ENCODE measurements around the gene SENP5. TPM values are rescaled to one million over a fixed set of nuclear protein-coding genes. Genes with fewer than 3 reads are reported as not detected.

The SENP5 gene
- total and polyA plus RNA-seq, 2 of the 8 experiments (the other 6 are each of a cell fraction or from before 2014, with no cell fraction given) = 6.7 to 27.3 TPM

- no peak for TF ChIP-seq CTCF (IDR thresholded peaks at IDR 0.05; ENCODE audit: control extremely low read depth in 1 of 3, insufficient read depth in 1 of 3, low read depth in 1 of 3, low read length in 3 of 3)
- TF ChIP-seq TBP (IDR thresholded peaks at IDR 0.05; ENCODE audit: low read depth, low read length) = no peak
- TF ChIP-seq KDM5A (IDR thresholded peaks at IDR 0.05; ENCODE audit: low read length) = no peak
- TF ChIP-seq, protein P1, sequence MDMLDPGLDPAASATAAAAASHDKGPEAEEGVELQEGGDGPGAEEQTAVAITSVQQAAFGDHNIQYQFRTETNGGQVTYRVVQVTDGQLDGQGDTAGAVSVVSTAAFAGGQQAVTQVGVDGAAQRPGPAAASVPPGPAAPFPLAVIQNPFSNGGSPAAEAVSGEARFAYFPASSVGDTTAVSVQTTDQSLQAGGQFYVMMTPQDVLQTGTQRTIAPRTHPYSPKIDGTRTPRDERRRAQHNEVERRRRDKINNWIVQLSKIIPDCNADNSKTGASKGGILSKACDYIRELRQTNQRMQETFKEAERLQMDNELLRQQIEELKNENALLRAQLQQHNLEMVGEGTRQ (IDR thresholded peaks at IDR 0.05; ENCODE audit: low read length) = no peak
- TF ChIP-seq SRF (IDR thresholded peaks at IDR 0.05; ENCODE audit: low read depth, low read length) = no peak
- no peak for TF ChIP-seq HDAC6 (IDR thresholded peaks at IDR 0.05; ENCODE audit: low read depth, low read length)
- no peak for TF ChIP-seq PHF8 (conservative IDR thresholded peaks at IDR 0.05; ENCODE audit: low read depth, low read length)
Observed at GRCh38 chr3:196965804-196966173, 98.1 kb downstream of the SENP5 start (continued).
